Fibroblast of lung (primary cell): Measurements from ENCODE around the gene BBC3. TPM values are rescaled to one million over a fixed set of nuclear protein-coding genes. Genes with fewer than 3 reads are reported as not detected.

Experiments used
- DNase-seq, 2 donors: peaks; one replicate each; pipeline versions ENCODE4 v3.0.0 to v3.0.0-alpha.2; 2010; ENCODE audit warnings: low read depth in 2 of 2
- H2AFZ ChIP-seq: 2 replicates; pipeline ENCODE4 v1.5.1; 2012; ENCODE audit warnings: low read length, control low read depth, inconsistent platforms
- H3K27ac ChIP-seq: 2 replicates; pipeline ENCODE4 v1.5.1; 2011; ENCODE audit warnings: low read length, control low read depth; ENCODE audit not compliant: insufficient read depth
- H3K27me3 ChIP-seq: 2 replicates; pipeline ENCODE4 v1.5.1; 2011; ENCODE audit warnings: mild to moderate bottlenecking, low read length; ENCODE audit not compliant: control insufficient read depth, insufficient read depth
- H3K36me3 ChIP-seq: 2 replicates; pipeline ENCODE4 v1.5.1; 2011; ENCODE audit warnings: low read length; ENCODE audit not compliant: control insufficient read depth, insufficient read depth
- H3K4me1 ChIP-seq: 2 replicates; pipeline ENCODE4 v1.5.1; 2011; ENCODE audit warnings: low read length; ENCODE audit not compliant: control insufficient read depth, insufficient read depth; ENCODE audit errors: extremely low read depth
- H3K4me2 ChIP-seq: 2 replicates; pipeline ENCODE4 v1.5.1; 2011; ENCODE audit warnings: low read length, control low read depth; ENCODE audit not compliant: insufficient read depth; ENCODE audit errors: extremely low read depth
- H3K4me3 ChIP-seq, 4 experiments: fragments of 200-600 bp in 1 of 4; sonication (generic) in 1 of 4; replicated peaks in 1 of 4; 2 replicates each; pipeline ENCODE4 v1.5.1; 2011 to 2016; ENCODE audit warnings: low read length in 4 of 4, low read depth in 3 of 4, mild to moderate bottlenecking in 3 of 4, control low read depth in 2 of 4, inconsistent platforms in 1 of 4, mixed read lengths in 1 of 4; ENCODE audit not compliant: insufficient read depth in 1 of 4; ENCODE audit errors: control extremely low read depth in 1 of 4
- H3K79me2 ChIP-seq: 2 replicates; pipeline ENCODE4 v1.5.1; 2012; ENCODE audit warnings: mild to moderate bottlenecking, low read length, inconsistent platforms; ENCODE audit not compliant: control insufficient read depth, insufficient read depth
- H3K9ac ChIP-seq: 2 replicates; pipeline ENCODE4 v1.5.1; 2011; ENCODE audit warnings: mild to moderate bottlenecking, low read length, control low read depth; ENCODE audit not compliant: insufficient read depth
- H3K9me3 ChIP-seq: 2 replicates; pipeline ENCODE4 v1.5.1; 2012; ENCODE audit warnings: low read depth, low read length; ENCODE audit not compliant: control insufficient read depth, insufficient read depth
- H4K20me1 ChIP-seq: 2 replicates; pipeline ENCODE4 v1.5.1; 2011; ENCODE audit warnings: low read length; ENCODE audit not compliant: control insufficient read depth, insufficient read depth; ENCODE audit errors: extremely low read depth
- CTCF ChIP-seq, 2 donors: IDR thresholded peaks in 1 of 2; conservative IDR thresholded peaks in 1 of 2; 1 replicate in 1 of 2; 2 replicates in 1 of 2; pipeline ENCODE4 v1.5.1; 2011 to 2012; ENCODE audit warnings: low read length in 2 of 2, control low read depth in 1 of 2, inconsistent platforms in 1 of 2, low read depth in 1 of 2, mild to moderate bottlenecking in 1 of 2
- EZH2 ChIP-seq: IDR thresholded peaks from 2 replicates; pipeline ENCODE4 v1.5.1; 2012; ENCODE audit warnings: low read length, control low read depth, mild to moderate bottlenecking; ENCODE audit errors: missing control alignments
- polyA plus RNA-seq, 2 donors: library from polyadenylated mRNA; depleted of rRNA in 1 of 2; stranded (reverse) in 1 of 2; unstranded in 1 of 2; fragments of >200 nt; gene quantifications; 2 replicates each; pipeline ENCODE4 v1.2.1, GENCODE V29; 2011 to 2012; ENCODE audit warnings: missing spikeins in 1 of 2
- total RNA-seq: library from RNA; depleted of rRNA; stranded (reverse); fragments of >200 nt; gene quantifications from 2 replicates; pipeline ENCODE4 v1.2.1, GENCODE V29; 2014

BBC3 gene
- total and polyA plus RNA-seq, 2 donors (not counting 1 experiment from before 2014, with no cell fraction given) = 2.4 to 37.7 TPM

- Histone ChIP-seq H3K9ac (no peak overlapping the region), H3K4me1 (peaks cover 9% of the 10 kb centered on the region), H3K4me2 (no peak overlapping the region), H2AFZ (no peak overlapping the region), H3K9me3 (no peaks in the 10 kb centered on the region), H3K79me2 (no peaks in the 10 kb centered on the region), H3K27ac (no peak overlapping the region), H3K36me3 (peaks cover 14% of the 10 kb centered on the region), H3K27me3 (no peaks in the 10 kb centered on the region), H4K20me1 (no peaks in the 10 kb centered on the region), H3K4me3 (no peak overlapping the region)
- TF ChIP-seq CTCF (conservative IDR thresholded peaks at IDR 0.05 in 1 of 2, IDR thresholded peaks at IDR 0.05 in 1 of 2; ENCODE audit: low read depth in 1 of 2, low read length in 2 of 2) (no peak), EZH2 (no peak)
- no peak for DNase-seq
Measured at GRCh38 chr19:47269596-47269995, 38.6 kb upstream of the BBC3 start.

- Histone ChIP-seq H3K4me3 (no peak overlapping the region), H3K27me3 (no peaks in the 10 kb centered on the region), H4K20me1 (no peaks in the 10 kb centered on the region), H3K4me2 (no peak overlapping the region), H3K9ac (no peak overlapping the region), H3K27ac (no peak overlapping the region), H3K79me2 (no peaks in the 10 kb centered on the region), H3K4me1 (peaks cover 6% of the 10 kb centered on the region), H3K9me3 (no peaks in the 10 kb centered on the region), H3K36me3 (peaks cover 15% of the 10 kb centered on the region), H2AFZ (no peak overlapping the region)
- TF ChIP-seq CTCF (conservative IDR thresholded peaks at IDR 0.05 in 1 of 2, IDR thresholded peaks at IDR 0.05 in 1 of 2; ENCODE audit: low read depth in 1 of 2, low read length in 2 of 2) (no peak), EZH2 (no peak)
- no peak for DNase-seq
Measured at GRCh38 chr19:47268028-47268427, 37.0 kb upstream of the BBC3 start.

GRCh38 chr19:47267350-47267759 lies 36.4 kb upstream of the BBC3 start:
- Histone ChIP-seq H3K36me3 (peaks cover 16% of the 10 kb centered on the region), H2AFZ (no peak overlapping the region), H3K27me3 (no peaks in the 10 kb centered on the region), H3K4me3 (no peak overlapping the region), H3K9ac (no peak overlapping the region), H3K4me2 (no peak overlapping the region), H4K20me1 (no peaks in the 10 kb centered on the region), H3K9me3 (no peaks in the 10 kb centered on the region), H3K27ac (no peak overlapping the region), H3K79me2 (no peaks in the 10 kb centered on the region), H3K4me1 (no peaks in the 10 kb centered on the region)
- no peak for DNase-seq
- TF ChIP-seq CTCF (conservative IDR thresholded peaks at IDR 0.05 in 1 of 2, IDR thresholded peaks at IDR 0.05 in 1 of 2; ENCODE audit: low read depth in 1 of 2, low read length in 2 of 2) (no peak), EZH2 (no peak)
